ENCODE data around the gene SMAD2.
"Not testable (repeated sequence)": the region's sequence is repeated elsewhere in the genome, so short reads cannot be mapped to it uniquely, and the experiment has no call there.

SMAD2 gene

GRCh38 chr18:47842836-47843235, 87.6 kb downstream of the SMAD2 start:
- DNase-seq (ENCODE audit: low spot score) = no peak

GRCh38 chr18:47838396-47838795, 92.1 kb downstream of the SMAD2 start:
- no peak for DNase-seq (ENCODE audit: low spot score)

- DNase-seq (ENCODE audit: low spot score) = no peak
These were observed 98.1 kb downstream of the SMAD2 start for GRCh38 chr18:47832348-47832747.

- no peak for DNase-seq (ENCODE audit: low spot score)
These were observed 99.1 kb downstream of the SMAD2 start for GRCh38 chr18:47831351-47831750.

GRCh38 chr18:47830772-47831171, 99.7 kb downstream of the SMAD2 start:
- no peak for DNase-seq (ENCODE audit: low spot score)

DNA sequence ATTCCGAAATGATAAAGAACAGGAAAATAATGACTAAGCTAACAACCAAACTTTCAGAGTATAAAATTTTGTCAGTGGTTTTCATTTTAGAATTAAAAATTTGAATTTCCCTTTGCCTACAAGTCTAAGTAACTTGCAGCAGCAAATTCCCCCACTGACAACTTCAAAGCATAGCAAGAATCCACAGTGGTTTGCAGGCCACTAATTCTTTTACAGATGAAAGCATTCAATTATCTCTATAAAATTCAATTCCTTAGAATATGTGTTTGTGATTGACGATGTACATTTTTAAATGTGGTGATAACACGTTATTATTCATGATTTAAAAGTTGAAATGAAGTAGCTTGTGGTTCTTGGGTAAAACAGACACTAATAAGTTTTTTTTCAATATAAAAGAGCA, 100.6 kb downstream of the SMAD2 start:
- DNase-seq (ENCODE audit: low spot score) = no peak

GRCh38 chr18:47828031-47828430, 102.4 kb downstream of the SMAD2 start:
- not testable (repeated sequence) for DNase-seq (ENCODE audit: low spot score)

DNA sequence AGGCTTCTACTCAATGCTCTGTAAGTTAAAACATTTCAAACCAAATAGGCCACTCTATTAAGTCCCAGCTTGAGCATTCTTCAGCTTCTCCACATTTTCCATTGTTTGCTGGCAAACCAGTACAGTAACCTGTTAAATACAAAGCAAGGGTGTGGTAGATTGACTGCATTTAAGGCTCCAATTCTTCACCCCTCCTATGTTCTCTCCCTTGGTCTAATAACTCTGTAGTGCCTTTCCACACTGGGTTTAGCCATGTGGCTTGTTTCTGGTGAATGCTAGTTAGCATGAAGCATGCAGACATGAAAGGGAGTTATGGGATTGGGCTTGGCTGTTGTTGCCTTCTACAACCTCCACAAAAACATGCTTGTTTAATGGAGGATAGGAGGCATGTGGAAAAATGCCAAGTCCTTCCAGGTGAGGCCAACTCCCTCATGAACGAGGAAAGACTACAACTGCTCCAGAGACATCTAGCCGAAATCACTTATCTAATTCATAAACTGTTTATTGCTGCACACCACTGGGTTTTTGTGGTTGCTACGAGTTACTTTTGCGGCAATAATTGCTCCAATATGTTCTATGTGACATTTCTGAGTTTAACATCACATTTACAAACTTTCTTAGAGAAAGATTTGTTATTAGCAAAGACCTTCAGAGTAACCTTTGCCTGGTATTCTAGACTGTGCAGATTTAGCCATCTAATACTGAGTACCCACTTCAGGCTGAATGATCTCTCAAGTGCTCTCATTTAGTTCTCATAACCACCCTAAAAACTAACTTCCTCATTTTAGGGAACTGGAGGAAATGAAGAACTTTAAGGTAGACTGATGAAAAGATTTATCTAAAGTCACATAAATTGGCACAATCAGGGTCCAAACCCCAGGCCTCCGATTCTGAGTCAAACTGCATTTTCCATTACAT, 104.0 kb downstream of the SMAD2 start:
- no peak for DNase-seq (ENCODE audit: low spot score)

GRCh38 chr18:47821314-47821713, 109.1 kb downstream of the SMAD2 start:
- DNase-seq (ENCODE audit: low spot score) = no peak

- DNase-seq (ENCODE audit: low spot score) = no peak
These were observed 112.7 kb downstream of the SMAD2 start for GRCh38 chr18:47817795-47818077.

DNA sequence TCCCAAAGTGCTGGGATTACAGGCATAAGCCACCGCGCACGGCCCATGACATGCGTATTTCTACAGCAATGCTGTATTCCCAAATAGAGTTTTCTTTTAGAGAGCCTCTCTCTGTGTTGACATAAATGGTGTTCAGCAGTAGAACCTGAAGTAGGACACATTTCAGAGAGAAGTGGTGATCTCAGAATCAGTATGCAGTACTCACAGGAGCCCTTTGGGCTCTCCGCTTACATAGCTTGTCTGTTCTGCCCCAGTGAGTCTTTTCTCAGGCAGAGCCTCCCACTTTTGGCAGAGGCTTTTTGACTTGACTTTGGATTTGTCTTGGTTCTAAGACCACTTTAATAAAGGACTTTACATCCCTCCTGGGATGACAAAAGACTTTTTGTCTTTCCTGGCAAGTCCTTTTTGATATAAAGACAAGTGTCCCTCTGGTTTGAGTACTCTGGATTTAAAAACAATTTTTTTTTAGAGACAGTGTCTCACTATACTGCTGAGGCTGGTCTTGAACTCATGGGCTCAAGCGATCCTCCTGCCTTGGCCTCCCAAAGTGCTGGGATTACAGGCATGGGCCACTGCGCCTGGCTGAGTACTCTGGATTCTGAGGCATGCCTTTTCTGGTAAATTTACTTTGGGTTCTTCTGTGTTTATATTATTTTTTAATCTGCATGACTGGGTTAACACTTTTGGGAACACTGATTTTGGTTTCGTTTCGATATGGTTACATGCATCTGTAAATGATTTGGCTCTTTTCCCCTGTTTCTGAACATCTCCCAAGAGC, 113.3 kb downstream of the SMAD2 start:
- no peak for DNase-seq (ENCODE audit: low spot score)

DNA sequence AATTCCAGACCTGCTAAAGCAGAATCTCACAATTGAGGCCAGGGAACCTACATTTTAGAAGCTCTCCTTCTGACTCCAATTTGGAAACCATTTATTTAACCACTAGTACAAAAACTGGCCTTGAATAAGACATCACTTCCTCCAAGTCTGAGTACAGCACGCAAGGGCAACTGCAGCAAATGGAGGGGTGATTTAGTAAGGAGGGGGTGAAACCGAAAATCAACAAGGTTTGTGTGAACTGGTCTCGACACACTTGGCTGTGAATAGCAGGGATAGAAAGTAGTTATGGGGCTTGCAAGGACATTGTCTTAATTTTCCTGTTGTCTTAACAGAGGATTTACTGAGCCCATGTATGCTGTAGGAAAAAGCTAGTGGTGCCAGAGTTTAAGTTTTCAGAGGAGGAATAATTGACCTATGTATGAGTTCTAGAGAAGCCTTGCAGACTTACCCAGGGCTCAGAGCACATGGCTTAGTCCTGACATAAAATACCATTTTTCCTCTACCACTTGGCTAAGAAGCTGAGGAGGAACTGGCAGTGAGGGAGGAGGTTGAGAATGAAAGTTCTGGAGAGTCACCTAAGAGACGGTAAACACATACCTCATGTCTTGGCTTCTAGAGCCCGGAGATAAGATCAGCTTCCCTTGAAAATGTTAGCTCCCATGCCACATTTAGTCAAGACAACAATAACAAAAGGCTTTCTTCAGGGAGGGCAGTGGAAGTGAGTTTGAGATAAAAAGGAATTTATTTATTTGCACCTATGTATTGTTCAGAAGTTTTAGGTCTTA, 114.8 kb downstream of the SMAD2 start:
- no peak for DNase-seq (ENCODE audit: low spot score)

DNA sequence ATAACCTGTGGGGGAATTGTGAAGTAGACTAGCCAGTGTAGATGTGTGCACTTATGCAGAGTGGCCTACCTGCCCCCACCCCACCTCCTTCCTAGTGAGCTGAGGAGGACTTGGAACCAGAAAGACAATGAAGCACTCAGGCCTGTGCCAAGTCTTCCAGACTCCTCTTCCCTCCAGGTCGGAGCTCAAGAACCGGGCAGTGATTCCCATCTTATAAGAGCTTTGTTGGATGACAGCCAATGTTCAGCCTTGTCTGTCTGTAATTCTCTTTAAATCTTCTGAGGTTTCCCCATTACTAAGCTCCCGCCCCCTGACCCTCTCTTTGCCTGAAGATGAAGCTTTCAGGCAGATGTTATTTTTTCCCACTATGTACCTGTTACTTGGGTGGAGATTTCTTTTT, 121.0 kb downstream of the SMAD2 start:
- no peak for DNase-seq (ENCODE audit: low spot score)

- DNase-seq (ENCODE audit: low spot score) = no peak
These were observed 127.7 kb downstream of the SMAD2 start for GRCh38 chr18:47802802-47803201.

- no peak for DNase-seq (ENCODE audit: low spot score)
These were observed 128.6 kb downstream of the SMAD2 start for GRCh38 chr18:47801817-47802216.

GRCh38 chr18:47800756-47801155, 129.7 kb downstream of the SMAD2 start:
- no peak for DNase-seq (ENCODE audit: low spot score)

DNA sequence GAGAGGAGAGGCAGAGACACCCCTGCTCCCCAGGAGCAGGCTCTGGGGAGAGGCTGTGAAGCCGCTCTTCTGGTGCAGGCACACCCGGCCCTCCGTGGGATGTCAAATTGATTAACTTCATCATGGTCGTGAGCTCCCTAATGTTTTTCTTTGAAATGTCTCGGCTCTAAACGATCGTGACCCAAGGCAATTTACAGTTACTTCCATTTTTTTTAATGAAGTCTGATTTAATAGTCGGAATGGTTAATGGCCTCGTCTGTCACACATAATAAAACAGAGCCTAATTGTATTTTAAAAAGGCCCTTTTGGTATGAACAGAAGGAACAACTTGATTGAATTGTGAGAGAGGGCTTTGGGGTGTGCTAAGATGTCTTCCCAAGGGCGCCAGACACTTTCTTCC, 130.2 kb downstream of the SMAD2 start:
- no peak for DNase-seq (ENCODE audit: low spot score)

DNA sequence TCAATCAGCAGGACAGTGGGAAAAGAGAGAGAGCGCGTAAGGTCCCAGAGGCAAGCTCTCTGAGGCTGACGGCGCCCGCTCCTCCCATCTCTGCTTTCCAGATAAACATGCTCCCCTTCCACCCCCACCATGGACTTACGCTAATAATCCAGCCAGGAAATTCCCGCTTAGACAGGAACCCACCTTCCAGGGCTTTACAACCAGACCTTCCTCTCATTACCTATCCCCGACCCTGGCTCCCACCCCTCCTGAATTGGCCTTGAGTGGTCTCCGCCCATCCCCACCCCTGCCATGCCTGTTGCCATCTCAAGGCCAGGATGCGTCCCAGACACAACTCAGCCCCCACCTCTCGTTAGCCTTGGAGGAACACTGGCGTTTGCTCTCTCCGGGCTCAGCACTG, 131.1 kb downstream of the SMAD2 start:
- no peak for DNase-seq (ENCODE audit: low spot score)

GRCh38 chr18:47798366-47798765, 132.1 kb downstream of the SMAD2 start:
- no peak for DNase-seq (ENCODE audit: low spot score)

GRCh38 chr18:47797126-47797525, 133.3 kb downstream of the SMAD2 start:
- no peak for DNase-seq (ENCODE audit: low spot score)

DNA sequence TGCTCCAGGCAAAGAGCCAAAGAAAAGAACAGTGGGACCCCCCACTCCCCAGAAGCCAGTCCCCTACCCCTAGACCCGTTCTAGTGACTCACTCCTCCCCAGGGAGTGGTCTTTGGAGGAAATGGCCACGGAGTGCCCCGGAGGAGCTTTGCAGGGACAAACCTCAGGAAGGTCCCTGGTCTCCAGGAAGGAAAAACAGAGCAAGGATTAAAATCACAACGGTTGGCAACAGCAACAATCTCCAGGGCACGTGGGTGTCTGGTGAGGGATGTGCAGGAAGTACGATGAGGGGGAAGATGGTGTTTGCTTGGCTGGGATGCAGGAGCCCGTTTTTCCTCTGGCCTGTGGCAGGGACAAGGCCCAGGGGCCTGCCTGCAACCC, 135.0 kb downstream of the SMAD2 start:
- DNase-seq (ENCODE audit: low spot score) = no peak

GRCh38 chr18:47794725-47795433, 135.6 kb downstream of the SMAD2 start:
- DNase-seq (ENCODE audit: low spot score) = no peak

All from pons (tissue), 1 donor.